Measurements from ENCODE around the gene LRRC8C. TPM values are rescaled to one million over a fixed set of nuclear protein-coding genes. Genes with fewer than 3 reads are reported as not detected.
A peak's percentile ranks its signal among the peaks of the same experiment; 100 is the strongest.

The LRRC8C gene
- total RNA-seq, 1 experiment from 2014 or later: 4.4 TPM

DNA sequence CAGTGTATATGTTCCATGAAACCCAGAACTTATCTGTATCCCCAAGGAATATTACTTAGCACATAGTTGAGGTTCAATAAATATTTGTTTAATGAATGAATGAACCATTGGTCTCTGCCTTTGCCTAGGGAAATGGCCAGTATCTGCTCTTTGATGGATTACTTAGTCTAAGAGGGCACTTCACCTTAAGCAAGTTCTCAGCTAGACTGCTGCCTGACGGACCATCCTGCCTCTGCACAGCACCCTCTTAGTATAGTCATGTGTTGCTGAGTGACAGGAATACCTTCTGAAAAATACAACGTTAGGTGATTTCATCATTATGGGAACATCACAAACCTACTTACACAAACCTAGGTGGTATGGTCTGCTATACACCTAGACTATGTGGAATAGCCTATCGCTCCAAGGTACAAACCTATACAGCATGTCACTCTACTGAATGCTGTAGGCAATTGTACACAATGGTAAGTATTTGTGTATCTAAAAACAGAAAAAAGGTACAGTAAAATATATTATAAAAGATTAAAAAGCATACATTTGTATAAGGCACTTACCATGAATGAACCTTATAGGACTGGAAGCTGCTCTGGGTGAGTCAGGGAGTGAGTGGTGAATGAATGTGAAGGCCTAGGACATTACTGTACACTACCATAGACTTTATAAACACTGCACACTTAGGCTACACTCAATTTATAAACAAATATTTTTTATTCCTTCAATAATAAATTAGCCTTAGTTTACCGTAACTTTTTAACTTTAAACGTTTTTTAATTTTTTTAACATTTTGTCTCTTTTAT, 104.2 kb downstream of the LRRC8C start:
- H3K9me3 Mint-ChIP-seq (ENCODE audit: unreplicated experiment): no peaks in the 10 kb centered on the region
- H3K4me1 Mint-ChIP-seq (ENCODE audit: insufficient read depth, unreplicated experiment): peaks cover 13% of the 10 kb centered on the region
- TF ChIP-seq, protein P1, sequence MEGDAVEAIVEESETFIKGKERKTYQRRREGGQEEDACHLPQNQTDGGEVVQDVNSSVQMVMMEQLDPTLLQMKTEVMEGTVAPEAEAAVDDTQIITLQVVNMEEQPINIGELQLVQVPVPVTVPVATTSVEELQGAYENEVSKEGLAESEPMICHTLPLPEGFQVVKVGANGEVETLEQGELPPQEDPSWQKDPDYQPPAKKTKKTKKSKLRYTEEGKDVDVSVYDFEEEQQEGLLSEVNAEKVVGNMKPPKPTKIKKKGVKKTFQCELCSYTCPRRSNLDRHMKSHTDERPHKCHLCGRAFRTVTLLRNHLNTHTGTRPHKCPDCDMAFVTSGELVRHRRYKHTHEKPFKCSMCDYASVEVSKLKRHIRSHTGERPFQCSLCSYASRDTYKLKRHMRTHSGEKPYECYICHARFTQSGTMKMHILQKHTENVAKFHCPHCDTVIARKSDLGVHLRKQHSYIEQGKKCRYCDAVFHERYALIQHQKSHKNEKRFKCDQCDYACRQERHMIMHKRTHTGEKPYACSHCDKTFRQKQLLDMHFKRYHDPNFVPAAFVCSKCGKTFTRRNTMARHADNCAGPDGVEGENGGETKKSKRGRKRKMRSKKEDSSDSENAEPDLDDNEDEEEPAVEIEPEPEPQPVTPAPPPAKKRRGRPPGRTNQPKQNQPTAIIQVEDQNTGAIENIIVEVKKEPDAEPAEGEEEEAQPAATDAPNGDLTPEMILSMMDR (IDR thresholded peaks at IDR 0.05; ENCODE audit: unreplicated experiment): no peak
- ChIA-PET POLR2A (no interaction called here), CTCF (no interaction called here)
- BruUV-seq (replicated peaks): no TSS peak
- H3K27me3 Mint-ChIP-seq (ENCODE audit: insufficient read depth, unreplicated experiment): no peaks in the 10 kb centered on the region
- no peak overlapping the region for H3K27ac Mint-ChIP-seq (ENCODE audit: low read depth, unreplicated experiment)
- intact Hi-C loops (cut with micrococcal nuclease): no loop called here
- H3K36me3 Mint-ChIP-seq (ENCODE audit: insufficient read depth, unreplicated experiment): peaks cover 4% of the 10 kb centered on the region
- no peak for DNase-seq (ENCODE audit: unreplicated experiment)
- no peak overlapping the region for H3K4me3 Mint-ChIP-seq (ENCODE audit: unreplicated experiment)

DNA sequence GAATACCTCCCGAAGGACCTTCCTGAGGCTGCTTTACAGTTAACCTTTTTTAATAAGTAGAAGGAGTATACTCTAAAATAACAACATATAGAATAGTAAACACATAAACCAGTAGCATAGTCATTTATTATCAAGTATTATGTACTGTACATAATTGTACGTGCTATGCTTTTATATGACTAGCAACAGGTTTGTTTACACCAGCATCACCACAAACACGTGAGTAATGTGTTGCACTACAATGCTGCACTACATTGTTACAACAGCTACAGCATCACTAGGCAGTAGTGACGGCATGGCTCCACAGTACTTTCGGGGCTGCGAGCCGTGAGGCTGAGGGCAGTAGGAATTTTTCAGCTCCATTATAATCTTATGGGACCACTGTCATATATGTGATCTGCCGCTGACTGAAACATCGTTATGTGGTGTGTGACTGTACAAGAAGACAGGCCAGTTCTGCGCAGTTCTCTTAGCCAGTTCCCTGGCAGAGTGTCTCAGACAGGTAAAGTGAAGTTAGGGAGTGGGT, 105.1 kb downstream of the LRRC8C start:
- TF ChIP-seq, protein P1 (IDR thresholded peaks at IDR 0.05; ENCODE audit: unreplicated experiment): no peak
- no peaks in the 10 kb centered on the region for H3K9me3 Mint-ChIP-seq (ENCODE audit: unreplicated experiment)
- no peaks in the 10 kb centered on the region for H3K27me3 Mint-ChIP-seq (ENCODE audit: insufficient read depth, unreplicated experiment)
- CTCF ChIA-PET: no interaction called here
- no peak overlapping the region for H3K27ac Mint-ChIP-seq (ENCODE audit: low read depth, unreplicated experiment)
- H3K36me3 Mint-ChIP-seq (ENCODE audit: insufficient read depth, unreplicated experiment): peaks cover 4% of the 10 kb centered on the region
- intact Hi-C loops (cut with micrococcal nuclease): no loop called here
- BruUV-seq (replicated peaks): no TSS peak
- DNase-seq (ENCODE audit: unreplicated experiment): no peak
- no peak overlapping the region for H3K4me3 Mint-ChIP-seq (ENCODE audit: unreplicated experiment)
- H3K4me1 Mint-ChIP-seq (ENCODE audit: insufficient read depth, unreplicated experiment): peaks cover 13% of the 10 kb centered on the region
- POLR2A ChIA-PET: no interaction called here

DNA sequence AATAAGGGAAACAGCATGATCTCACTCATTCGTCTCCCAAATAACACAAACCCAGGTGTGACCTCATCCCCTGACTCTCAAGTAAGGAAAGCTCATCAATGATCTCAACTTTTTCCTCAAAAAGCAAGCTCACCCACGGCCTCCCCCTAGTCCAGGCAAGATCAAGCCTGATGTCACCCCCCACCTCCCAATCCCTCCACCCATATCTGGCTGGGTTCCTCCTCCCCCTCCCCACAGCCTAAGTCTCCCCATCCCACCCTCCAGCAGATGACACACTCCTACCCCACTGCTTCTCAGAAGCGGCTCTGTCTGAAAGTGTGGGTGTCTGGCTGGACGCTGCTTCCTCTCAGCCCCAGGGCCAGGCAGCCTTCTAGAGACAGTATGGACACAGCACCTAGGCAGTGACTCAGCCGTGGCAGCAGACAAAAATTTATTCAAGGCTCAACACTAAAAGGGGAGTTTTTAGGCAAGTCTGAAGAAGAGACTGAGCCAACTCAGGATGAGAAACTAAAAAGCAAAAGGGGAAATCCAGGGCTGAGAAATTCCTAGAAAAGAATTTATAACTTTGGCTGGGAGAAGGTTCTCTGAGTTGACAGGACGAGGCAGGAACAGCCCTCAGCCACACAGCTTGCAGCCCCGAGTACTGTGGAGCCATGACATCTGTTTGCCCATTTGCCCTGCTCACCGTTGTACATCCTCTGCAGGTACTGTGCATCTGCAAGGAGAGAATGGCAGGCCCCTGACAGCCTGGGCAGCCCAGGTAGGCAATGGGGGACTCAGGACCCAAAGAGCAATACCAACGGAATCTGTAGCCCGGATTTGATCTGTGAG, 106.3 kb downstream of the LRRC8C start:
- peak overlapping the region; percentile 76 for H3K27ac Mint-ChIP-seq (ENCODE audit: low read depth, unreplicated experiment)
- no peaks in the 10 kb centered on the region for H3K9me3 Mint-ChIP-seq (ENCODE audit: unreplicated experiment)
- H3K36me3 Mint-ChIP-seq (ENCODE audit: insufficient read depth, unreplicated experiment): peaks cover 4% of the 10 kb centered on the region
- peak; percentile 60 for DNase-seq (ENCODE audit: unreplicated experiment)
- intact Hi-C loops (cut with micrococcal nuclease): no loop called here
- TF ChIP-seq, protein P1 (IDR thresholded peaks at IDR 0.05; ENCODE audit: unreplicated experiment): no peak
- no peaks in the 10 kb centered on the region for H3K27me3 Mint-ChIP-seq (ENCODE audit: insufficient read depth, unreplicated experiment)
- peaks cover 13% of the 10 kb centered on the region for H3K4me1 Mint-ChIP-seq (ENCODE audit: insufficient read depth, unreplicated experiment)
- POLR2A ChIA-PET: no interaction called here
- CTCF ChIA-PET: no interaction called here
- peak overlapping the region; percentile 3 for H3K4me3 Mint-ChIP-seq (ENCODE audit: unreplicated experiment)
- BruUV-seq (replicated peaks): no TSS peak

GRCh38 chr1:89739844-89740216, 106.9 kb downstream of the LRRC8C start:
- DNase-seq (ENCODE audit: unreplicated experiment): no peak
- intact Hi-C loops (cut with micrococcal nuclease): no loop called here
- BruUV-seq (replicated peaks): no TSS peak
- no peaks in the 10 kb centered on the region for H3K9me3 Mint-ChIP-seq (ENCODE audit: unreplicated experiment)
- POLR2A ChIA-PET: no interaction called here
- H3K36me3 Mint-ChIP-seq (ENCODE audit: insufficient read depth, unreplicated experiment): peaks cover 4% of the 10 kb centered on the region
- no peaks in the 10 kb centered on the region for H3K27me3 Mint-ChIP-seq (ENCODE audit: insufficient read depth, unreplicated experiment)
- CTCF ChIA-PET: interaction anchor here (0.6 kb wide), 1 partner anchor 28 kb away, joined by 3 read pairs; no protein-coding TSS in a partner anchor
- no peak overlapping the region for H3K4me3 Mint-ChIP-seq (ENCODE audit: unreplicated experiment)
- TF ChIP-seq, protein P1 (IDR thresholded peaks at IDR 0.05; ENCODE audit: unreplicated experiment): no peak
- H3K27ac Mint-ChIP-seq (ENCODE audit: low read depth, unreplicated experiment): peak overlapping the region; percentile 76
- H3K4me1 Mint-ChIP-seq (ENCODE audit: insufficient read depth, unreplicated experiment): peaks cover 13% of the 10 kb centered on the region

Measured in MCF 10A (cell line).